ENCODE measurements around the gene ADH1A. TPM values are rescaled to one million over a fixed set of nuclear protein-coding genes. Genes with fewer than 3 reads are reported as not detected.
A peak's percentile ranks its signal among the peaks of the same experiment; 100 is the strongest.

ADH1A gene
- total RNA-seq, 6 experiments from 2014 or later: 72.1 to 676 (median 323) TPM

DNA sequence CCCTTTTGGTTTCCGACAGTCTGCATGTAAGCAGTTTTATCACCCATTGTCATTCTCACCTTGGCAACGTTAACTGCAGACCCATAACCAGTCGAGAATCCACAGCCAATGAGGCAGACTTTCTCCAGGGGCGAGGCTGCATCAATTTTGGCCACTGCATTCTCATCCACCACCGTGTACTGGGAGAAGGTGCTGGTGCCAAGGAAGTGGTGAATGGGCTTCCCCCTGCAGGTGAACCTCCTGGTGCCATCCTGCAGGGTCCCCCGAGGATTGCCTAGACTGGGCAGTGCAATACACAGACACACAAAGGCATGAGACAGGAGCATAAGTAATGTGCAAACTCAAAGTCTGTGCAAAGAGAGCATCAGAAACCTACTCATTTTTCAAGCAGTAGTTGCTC is 25.1 kb upstream of the ADH1A start:
- peak overlapping the region in 1 of 3 donors; percentile 8 for H3K27ac ChIP-seq
- no peak overlapping the region for H3K4me3 ChIP-seq
- ATAC-seq: peak; percentile 6 to 14 (median 10)
- no peaks in the 10 kb centered on the region for H3K27me3 ChIP-seq
- peaks cover 0 to 99% (median 49%) of the 10 kb centered on the region in 4 donors for H3K36me3 ChIP-seq
- H3K4me1 ChIP-seq: peaks cover 0 to 12% (median 6%) of the 10 kb centered on the region in 4 donors
- TF ChIP-seq POLR2A (IDR thresholded peaks at IDR 0.05): no peak
- TF ChIP-seq, protein P1, sequence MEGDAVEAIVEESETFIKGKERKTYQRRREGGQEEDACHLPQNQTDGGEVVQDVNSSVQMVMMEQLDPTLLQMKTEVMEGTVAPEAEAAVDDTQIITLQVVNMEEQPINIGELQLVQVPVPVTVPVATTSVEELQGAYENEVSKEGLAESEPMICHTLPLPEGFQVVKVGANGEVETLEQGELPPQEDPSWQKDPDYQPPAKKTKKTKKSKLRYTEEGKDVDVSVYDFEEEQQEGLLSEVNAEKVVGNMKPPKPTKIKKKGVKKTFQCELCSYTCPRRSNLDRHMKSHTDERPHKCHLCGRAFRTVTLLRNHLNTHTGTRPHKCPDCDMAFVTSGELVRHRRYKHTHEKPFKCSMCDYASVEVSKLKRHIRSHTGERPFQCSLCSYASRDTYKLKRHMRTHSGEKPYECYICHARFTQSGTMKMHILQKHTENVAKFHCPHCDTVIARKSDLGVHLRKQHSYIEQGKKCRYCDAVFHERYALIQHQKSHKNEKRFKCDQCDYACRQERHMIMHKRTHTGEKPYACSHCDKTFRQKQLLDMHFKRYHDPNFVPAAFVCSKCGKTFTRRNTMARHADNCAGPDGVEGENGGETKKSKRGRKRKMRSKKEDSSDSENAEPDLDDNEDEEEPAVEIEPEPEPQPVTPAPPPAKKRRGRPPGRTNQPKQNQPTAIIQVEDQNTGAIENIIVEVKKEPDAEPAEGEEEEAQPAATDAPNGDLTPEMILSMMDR (IDR thresholded peaks at IDR 0.05): no peak
- H3K9me3 ChIP-seq: no peaks in the 10 kb centered on the region
- intact Hi-C loops (cut with DNase I): no loop called here
- peak in 1 of 3 donors; percentile 60 for DNase-seq
- 64% methylated on average over 6 of the region's 6 CpGs for WGBS (ENCODE audit: insufficient coverage, low coverage, low lambda C conversion rate, missing lambda C conversion rate)

DNA sequence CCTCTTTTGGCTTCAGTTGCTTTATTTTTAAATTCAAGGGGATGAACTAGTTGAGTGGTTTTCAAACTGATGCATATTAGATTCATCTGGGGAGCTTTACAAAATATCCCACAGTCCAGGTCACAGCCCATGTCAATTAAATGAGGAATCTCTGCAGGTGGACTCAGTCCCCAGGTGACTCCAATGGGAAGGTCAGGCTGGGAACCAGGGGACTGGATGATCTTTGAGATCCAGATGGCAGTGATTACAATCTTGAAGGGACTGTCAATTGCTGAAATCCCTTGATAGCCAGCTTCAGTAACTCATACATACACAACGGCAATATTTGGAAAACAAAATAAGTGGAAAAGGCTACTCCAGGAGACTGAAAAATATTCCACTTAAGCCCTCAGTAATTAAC is 23.4 kb upstream of the ADH1A start:
- WGBS (ENCODE audit: insufficient coverage, low coverage, low lambda C conversion rate, missing lambda C conversion rate): 36% methylated on average over 1 of the region's 1 CpG
- H3K27me3 ChIP-seq: no peaks in the 10 kb centered on the region
- peaks cover 0 to 12% (median 6%) of the 10 kb centered on the region in 4 donors for H3K4me1 ChIP-seq
- ATAC-seq (peak in 3 of 4 donors; percentile 0 to 3 (median 1)), DNase-seq (no peak)
- peak overlapping the region in 1 of 3 donors; percentile 33 for H3K27ac ChIP-seq
- H3K36me3 ChIP-seq: peaks cover 0 to 100% (median 51%) of the 10 kb centered on the region in 4 donors
- TF ChIP-seq, protein P1 (IDR thresholded peaks at IDR 0.05): no peak
- TF ChIP-seq POLR2A (IDR thresholded peaks at IDR 0.05): no peak
- H3K9me3 ChIP-seq: no peaks in the 10 kb centered on the region
- intact Hi-C loops (cut with DNase I): no loop called here
- no peak overlapping the region for H3K4me3 ChIP-seq

DNA sequence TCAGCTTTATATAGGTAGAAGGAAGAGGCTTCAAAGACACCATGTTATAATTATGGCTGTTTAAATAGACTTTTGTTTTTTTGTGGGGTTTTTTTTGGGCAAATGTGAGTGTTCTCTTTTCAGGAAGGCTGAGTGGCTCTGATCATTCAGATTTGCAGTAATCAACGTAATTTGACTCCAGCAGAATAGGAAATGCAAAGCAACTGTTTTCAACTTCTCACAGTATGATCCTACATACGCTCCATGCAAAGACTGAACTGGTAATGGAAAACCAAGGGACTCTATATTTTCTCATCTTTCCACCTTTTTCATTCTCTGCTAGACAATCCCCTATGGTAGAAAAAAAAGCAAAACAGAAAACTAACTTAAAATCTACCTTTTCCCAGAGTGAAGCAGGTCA is 19.6 kb upstream of the ADH1A start:
- no peak for ATAC-seq
- H3K36me3 ChIP-seq: peaks cover 0 to 85% (median 41%) of the 10 kb centered on the region in 4 donors

DNA sequence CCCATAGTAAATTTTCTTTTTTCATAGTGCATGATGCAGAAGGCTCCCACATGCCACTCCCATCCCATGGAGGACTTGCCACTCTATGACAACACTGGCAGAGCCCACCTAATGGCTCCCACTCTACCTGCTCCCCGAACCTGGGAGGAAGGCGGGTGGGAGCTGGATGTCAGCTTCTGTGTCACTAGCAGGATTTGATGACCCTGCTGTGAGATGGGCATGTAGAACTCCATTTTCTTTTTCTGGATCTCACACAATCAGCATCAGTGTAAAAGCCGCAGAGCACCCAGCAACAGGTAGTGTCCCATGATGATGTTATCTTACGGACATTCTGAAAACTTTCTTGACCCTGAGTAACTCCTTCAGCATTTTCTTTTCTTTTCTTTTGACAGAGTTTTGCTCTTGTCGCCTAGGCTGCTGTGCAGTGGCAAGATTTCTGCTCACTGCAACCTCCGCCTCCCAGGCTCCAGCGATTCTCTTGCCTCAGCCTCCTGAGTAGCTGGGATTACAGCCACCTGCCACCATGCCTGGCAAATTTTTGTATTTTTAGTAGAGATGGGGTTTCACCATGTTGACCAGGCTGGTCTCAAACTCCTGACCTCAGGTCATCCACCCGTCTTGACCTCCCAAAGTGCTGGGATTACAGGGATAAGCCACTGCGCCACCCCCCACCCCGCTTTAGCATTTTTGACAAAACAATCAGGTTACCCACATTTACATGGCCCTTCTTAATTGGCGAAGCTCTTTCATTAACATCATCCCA is 15.0 kb upstream of the ADH1A start:
- H3K36me3 ChIP-seq: peaks cover 0 to 39% (median 17%) of the 10 kb centered on the region in 4 donors
- 29% methylated on average over 11 of the region's 11 CpGs for WGBS (ENCODE audit: insufficient coverage, low coverage, low lambda C conversion rate, missing lambda C conversion rate)
- no peaks in the 10 kb centered on the region for H3K9me3 ChIP-seq
- TF ChIP-seq, protein P1 (IDR thresholded peaks at IDR 0.05): no peak
- TF ChIP-seq POLR2A (IDR thresholded peaks at IDR 0.05): peak; percentile 24
- H3K4me3 ChIP-seq: no peak overlapping the region
- intact Hi-C loops (cut with DNase I): no loop called here
- peaks cover 0 to 6% (median 0%) of the 10 kb centered on the region in 4 donors for H3K4me1 ChIP-seq
- H3K27me3 ChIP-seq: no peaks in the 10 kb centered on the region
- H3K27ac ChIP-seq: no peak overlapping the region
- ATAC-seq: peak; percentile 43 to 76 (median 56)
- peak in 2 of 3 donors; percentile 81 to 86 for DNase-seq

More for the DNA sequence above, 19.6 kb upstream of the ADH1A start:
- WGBS (ENCODE audit: insufficient coverage, low coverage, low lambda C conversion rate, missing lambda C conversion rate): 71% methylated on average over 2 of the region's 2 CpGs
- DNase-seq: no peak
- intact Hi-C loops (cut with DNase I): no loop called here
- no peaks in the 10 kb centered on the region for H3K4me1 ChIP-seq
- no peaks in the 10 kb centered on the region for H3K27me3 ChIP-seq
- H3K4me3 ChIP-seq: no peak overlapping the region
- peak overlapping the region in 1 of 3 donors; percentile 1 for H3K27ac ChIP-seq
- no peak for TF ChIP-seq POLR2A (IDR thresholded peaks at IDR 0.05)
- TF ChIP-seq, protein P1 (IDR thresholded peaks at IDR 0.05): no peak
- H3K9me3 ChIP-seq: no peaks in the 10 kb centered on the region
